GM21786 (cell line): Measurements from ENCODE around the gene HELZ2.

ENCODE experiments used
- ATAC-seq: cut with Tn5 transposase; IDR thresholded peaks from one replicate; pipeline ENCODE4 v1.9.1; 2021; ENCODE audit not compliant: unreplicated experiment

HELZ2 gene

GRCh38 chr20:63553251-63553932 is 20.6 kb downstream of the HELZ2 start:
- ATAC-seq, result no peak

GRCh38 chr20:63552481-63553249 is 21.4 kb downstream of the HELZ2 start:
- ATAC-seq, result no peak

DNA sequence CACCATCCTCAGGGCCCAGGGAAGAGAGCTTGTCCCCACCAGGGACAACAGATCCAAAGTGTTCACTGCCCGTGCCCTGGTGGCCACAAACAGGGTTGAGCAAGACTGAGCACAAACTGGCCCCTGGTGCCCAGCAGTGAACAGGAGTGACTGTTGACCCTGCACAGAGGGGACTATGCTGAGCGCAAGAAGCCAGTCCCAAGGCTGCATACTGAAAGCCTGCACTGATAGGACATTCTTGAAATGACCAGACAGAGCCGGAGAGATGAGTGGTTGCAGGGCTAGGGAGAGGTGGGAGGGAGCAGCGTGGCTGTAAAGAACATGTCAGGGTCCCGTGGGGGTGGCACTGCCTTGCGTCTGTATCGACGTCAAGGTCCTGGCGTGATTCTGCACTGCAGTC is 23.0 kb downstream of the HELZ2 start:
- no peak for ATAC-seq

GRCh38 chr20:63549679-63550282 is 24.3 kb downstream of the HELZ2 start:
- no peak for ATAC-seq

GRCh38 chr20:63549019-63549418 is 25.0 kb downstream of the HELZ2 start:
- no peak for ATAC-seq

GRCh38 chr20:63548542-63548941 is 25.5 kb downstream of the HELZ2 start:
- no peak for ATAC-seq

GRCh38 chr20:63547725-63548480 is 26.1 kb downstream of the HELZ2 start, which contains the start of gene SRMS:
TSS of gene SRMS (minus strand) at chr20:63547749. CDS start at chr20:63547463, 286 bp downstream.
- no peak for ATAC-seq

- ATAC-seq, result no peak
Observed at GRCh38 chr20:63546956-63547724, 26.9 kb downstream of the HELZ2 start.

- ATAC-seq, result no peak
Observed at GRCh38 chr20:63546256-63546955, 27.6 kb downstream of the HELZ2 start.

GRCh38 chr20:63545814-63546213 is 28.2 kb downstream of the HELZ2 start:
- no peak for ATAC-seq

DNA sequence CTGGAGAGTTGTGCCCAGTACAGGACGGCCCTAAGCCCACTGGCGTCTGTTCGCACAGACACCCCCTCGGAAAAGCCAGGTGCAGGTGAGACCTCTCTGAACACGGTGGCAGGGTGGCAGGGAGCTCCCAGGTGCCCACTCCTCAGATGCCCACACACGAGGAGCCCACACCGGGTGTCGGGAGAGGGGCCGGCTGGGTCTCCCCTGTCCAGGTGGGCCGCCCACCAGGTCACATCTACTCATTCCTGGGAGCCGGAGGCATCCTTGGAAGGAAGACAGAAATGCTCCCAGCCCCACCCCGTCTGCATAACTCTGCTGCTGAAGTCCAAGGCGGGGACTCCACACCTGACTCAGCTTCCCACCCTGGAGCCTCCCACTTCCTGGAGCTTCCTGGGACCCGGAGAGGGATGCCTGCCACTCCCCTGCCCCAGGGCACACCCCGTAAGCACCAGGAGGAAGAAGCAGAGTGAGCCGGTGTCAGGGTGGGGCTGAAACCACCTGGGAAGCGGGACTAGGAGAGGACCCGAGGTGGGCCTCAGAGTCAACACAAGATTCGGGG is 29.0 kb downstream of the HELZ2 start:
- ATAC-seq, result no peak

DNA sequence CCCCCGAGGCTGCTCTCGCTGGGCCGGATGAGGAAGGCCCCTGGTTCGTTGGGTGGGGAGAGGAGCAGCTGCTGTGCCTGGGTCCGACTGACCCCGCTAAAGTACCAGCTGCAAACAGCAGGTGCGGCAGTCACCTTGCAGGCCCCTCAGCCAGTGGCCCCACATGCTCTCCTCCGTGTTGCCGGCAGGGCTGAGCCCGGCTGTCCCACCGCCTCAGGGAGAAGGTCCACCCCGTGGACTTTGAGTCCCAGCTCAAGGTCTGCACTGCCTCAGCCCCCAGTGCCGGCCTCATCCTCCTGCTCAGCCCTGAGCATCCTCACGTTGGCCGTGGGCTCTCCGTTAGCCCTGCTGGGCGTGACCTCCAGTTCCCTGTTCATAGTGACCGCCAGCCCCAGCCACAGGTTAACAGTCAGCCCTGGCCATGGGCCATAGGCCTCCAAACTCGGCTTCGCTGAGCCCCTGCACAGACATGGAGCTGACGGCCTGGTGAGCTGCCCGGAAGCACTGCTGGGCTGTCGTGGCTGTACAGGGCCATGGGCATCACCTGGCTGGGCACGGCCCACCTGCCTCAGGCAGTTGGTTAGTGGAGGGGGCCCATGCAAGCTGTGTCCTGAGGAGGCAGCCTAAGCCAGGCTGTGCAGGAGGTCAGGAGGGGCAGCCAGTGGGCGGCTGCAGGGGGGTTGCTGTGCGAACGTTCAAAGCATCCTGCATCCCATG is 29.6 kb downstream of the HELZ2 start:
- ATAC-seq, result no peak

DNA sequence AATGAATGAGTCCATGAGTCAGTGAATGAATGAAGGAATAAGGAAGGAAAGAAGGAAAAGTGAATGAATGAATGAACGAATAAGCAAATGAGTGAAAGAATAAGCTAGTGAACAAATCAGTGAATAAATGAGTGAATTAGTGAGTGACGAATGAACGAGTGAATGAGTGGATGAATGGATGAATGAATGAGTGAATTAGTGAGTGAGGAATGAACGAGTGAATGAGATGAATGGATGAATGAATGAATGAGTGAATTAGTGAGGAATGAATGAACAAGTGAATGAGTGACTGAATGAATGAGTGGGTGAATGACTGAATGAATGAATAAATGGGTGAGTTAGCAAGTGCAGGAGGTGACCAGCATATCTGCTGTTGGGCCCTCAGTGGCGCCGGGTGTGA is 30.3 kb downstream of the HELZ2 start:
- ATAC-seq, result no peak

DNA sequence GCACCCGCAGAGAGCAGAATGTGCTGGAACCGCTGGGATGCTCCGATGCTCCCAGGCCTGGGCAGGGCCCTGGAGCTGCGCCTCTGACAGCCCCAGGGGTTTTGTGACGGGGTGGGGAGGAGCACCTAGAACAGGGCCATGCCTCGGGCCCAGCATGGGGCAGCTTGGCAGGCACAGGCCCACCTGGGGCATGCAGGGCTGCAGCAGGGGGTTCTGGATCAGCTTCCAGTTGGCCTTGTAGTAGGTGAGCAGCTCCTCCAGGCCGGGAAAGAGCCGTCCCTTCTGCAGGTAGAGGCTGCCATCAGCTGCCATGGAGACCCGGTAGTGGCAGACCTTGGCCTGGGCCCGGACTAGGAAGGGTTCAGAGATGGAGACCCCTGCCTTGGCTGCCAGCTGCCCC is 30.9 kb downstream of the HELZ2 start:
- no peak for ATAC-seq

- ATAC-seq, result no peak
Observed at GRCh38 chr20:63542696-63543095, 31.3 kb downstream of the HELZ2 start.

DNA sequence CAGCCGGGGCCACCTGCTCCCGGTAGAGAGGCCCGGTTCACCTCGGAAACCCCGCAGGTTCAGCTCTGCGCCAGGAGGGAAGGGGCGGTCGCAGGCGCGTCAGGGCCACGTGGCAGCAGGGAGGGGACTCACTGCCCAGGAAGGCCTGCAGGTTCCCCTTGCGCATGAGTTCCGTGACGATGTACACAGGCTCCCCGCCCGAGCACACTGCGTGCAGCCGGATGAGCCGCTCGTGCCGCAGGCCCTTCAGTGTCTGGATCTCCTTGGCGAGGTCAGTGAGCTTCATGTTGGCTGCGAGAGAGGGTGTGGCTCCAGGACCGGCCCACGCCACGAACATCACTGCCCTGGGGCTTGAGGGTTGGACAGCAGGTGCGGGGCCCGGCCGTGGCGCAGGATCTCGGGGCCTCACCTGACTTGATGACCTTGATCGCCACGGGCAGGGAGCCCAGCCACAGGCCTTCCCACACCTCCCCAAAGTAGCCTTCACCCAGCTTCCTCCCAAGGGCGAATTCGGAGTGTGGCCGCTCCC is 31.9 kb downstream of the HELZ2 start:
- no peak for ATAC-seq

- no peak for ATAC-seq
Observed at GRCh38 chr20:63541371-63541770, 32.7 kb downstream of the HELZ2 start.

DNA sequence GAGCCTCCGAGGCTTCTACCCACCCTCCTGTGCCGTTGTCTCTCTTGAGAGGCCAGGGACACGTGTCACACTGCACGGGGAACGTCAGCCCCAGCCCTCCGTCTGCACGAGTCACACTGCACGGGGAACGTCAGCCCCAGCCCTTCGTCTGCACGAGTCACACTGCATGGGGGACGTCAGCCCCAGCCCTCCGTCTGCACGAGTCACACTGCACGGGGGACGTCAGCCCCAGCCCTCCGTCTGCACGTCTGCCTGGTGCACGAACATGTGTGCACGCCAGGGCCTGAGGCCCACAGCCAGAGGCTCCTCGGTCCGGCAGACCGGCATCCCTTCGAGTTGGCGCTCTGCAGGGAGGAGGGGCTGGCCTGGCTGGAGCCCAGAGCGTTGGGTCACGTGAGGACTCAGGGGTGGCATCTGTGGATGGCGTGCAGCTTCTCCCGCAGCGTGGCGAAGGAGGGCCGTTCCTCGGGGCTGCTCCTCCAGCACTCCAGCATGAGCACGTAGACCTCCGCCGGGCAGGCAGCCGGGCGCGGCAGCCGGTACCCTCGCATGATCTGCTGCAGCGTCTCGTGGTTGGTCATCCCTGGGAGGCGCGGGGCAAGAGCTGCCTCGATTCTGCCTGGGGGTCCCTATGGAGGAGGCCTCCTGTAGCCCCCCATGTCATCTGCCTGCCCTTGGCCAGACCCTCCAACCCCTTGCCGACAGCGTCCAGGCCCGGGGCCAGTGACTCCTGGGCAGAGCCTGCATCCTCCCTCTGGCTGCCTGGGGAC is 33.4 kb downstream of the HELZ2 start:
- no peak for ATAC-seq
